Astrocyte (in vitro differentiated cells and primary cell): ENCODE results near the gene GNMT. TPM values are rescaled to one million over a fixed set of nuclear protein-coding genes. Genes with fewer than 3 reads are reported as not detected.

Experiments used
- DNase-seq: peaks from one replicate; pipeline ENCODE4 v3.0.0-alpha.2; 2010; ENCODE audit warnings: low read depth
- FAIRE-seq: peaks from 2 replicates; lab custom pipeline; 2011; peaks lifted over from hg19 to GRCh38; lab: Jason Lieb, UNC
- H2AFZ ChIP-seq: 2 replicates; pipeline ENCODE4 v1.6.0; 2012; ENCODE audit warnings: low read depth, low read length, inconsistent platforms
- H3K27ac ChIP-seq: 2 replicates; pipeline ENCODE4 v1.5.1; 2011; ENCODE audit warnings: low read depth, low read length, inconsistent platforms
- H3K27me3 ChIP-seq: 2 replicates; pipeline ENCODE4 v1.6.0; 2011; ENCODE audit warnings: low read length, inconsistent platforms; ENCODE audit not compliant: insufficient read depth
- H3K36me3 ChIP-seq: 2 replicates; pipeline ENCODE4 v1.5.1; 2011; ENCODE audit warnings: low read length, inconsistent platforms; ENCODE audit not compliant: insufficient read depth
- H3K4me1 ChIP-seq: 2 replicates; pipeline ENCODE4 v1.5.1; 2011; ENCODE audit warnings: low read length, inconsistent platforms; ENCODE audit not compliant: insufficient read depth
- H3K4me2 ChIP-seq: 2 replicates; pipeline ENCODE4 v1.6.0; 2012; ENCODE audit warnings: low read length, inconsistent platforms
- H3K4me3 ChIP-seq: 2 replicates; pipeline ENCODE4 v1.5.1; 2011; ENCODE audit warnings: low read depth, mild to moderate bottlenecking, low read length, inconsistent platforms; ENCODE audit not compliant: insufficient read depth
- H3K79me2 ChIP-seq: 2 replicates; pipeline ENCODE4 v1.6.0; 2012; ENCODE audit warnings: mild to moderate bottlenecking, low read length, inconsistent platforms; ENCODE audit not compliant: insufficient read depth
- H3K9ac ChIP-seq: 2 replicates; pipeline ENCODE4 v1.6.0; 2012; ENCODE audit warnings: mild to moderate bottlenecking, low read length, inconsistent platforms
- H3K9me3 ChIP-seq: 2 replicates; pipeline ENCODE4 v1.5.1; 2012; ENCODE audit warnings: low read depth, mild to moderate bottlenecking, low read length, inconsistent platforms; ENCODE audit not compliant: insufficient read depth
- H4K20me1 ChIP-seq: 2 replicates; pipeline ENCODE4 v1.6.0; 2012; ENCODE audit warnings: low read length, inconsistent platforms; ENCODE audit not compliant: insufficient read depth
- H3K27ac Mint-ChIP-seq: one replicate; pipeline ENCODE4 v1.8.0; 2021; ENCODE audit warnings: mild to moderate bottlenecking, mixed read lengths; ENCODE audit not compliant: unreplicated experiment
- H3K27me3 Mint-ChIP-seq: one replicate; pipeline ENCODE4 v1.8.0; 2021; ENCODE audit warnings: low read depth, mixed read lengths; ENCODE audit not compliant: unreplicated experiment
- H3K36me3 Mint-ChIP-seq: one replicate; pipeline ENCODE4 v1.8.0; 2021; ENCODE audit warnings: low read depth, mixed read lengths; ENCODE audit not compliant: unreplicated experiment
- H3K4me1 Mint-ChIP-seq: one replicate; pipeline ENCODE4 v1.8.0; 2021; ENCODE audit warnings: low read depth, mixed read lengths; ENCODE audit not compliant: unreplicated experiment
- H3K4me3 Mint-ChIP-seq: one replicate; pipeline ENCODE4 v1.8.0; 2021; ENCODE audit warnings: mild to moderate bottlenecking, moderate library complexity, mixed read lengths; ENCODE audit not compliant: unreplicated experiment
- H3K9me3 Mint-ChIP-seq: one replicate; pipeline ENCODE4 v1.8.0; 2021; ENCODE audit warnings: mild to moderate bottlenecking, mixed read lengths; ENCODE audit not compliant: unreplicated experiment
- CTCF ChIP-seq: IDR thresholded peaks from 2 replicates; pipeline ENCODE4 v1.5.1; 2011; ENCODE audit warnings: low read depth, mild to moderate bottlenecking, inconsistent platforms, low read length, moderate library complexity; ENCODE audit not compliant: insufficient read depth
- EZH2 ChIP-seq: IDR thresholded peaks from 2 replicates; pipeline ENCODE4 v1.6.1; 2012; ENCODE audit warnings: mild to moderate bottlenecking, low read length, inconsistent platforms; ENCODE audit not compliant: insufficient read depth
- total RNA-seq: library from RNA; stranded (reverse); gene quantifications from 2 replicates; pipeline ENCODE4 v1.2.1, GENCODE V29; 2021

The GNMT gene
- total RNA-seq, 1 donor from 2014 or later: 0.68 TPM

GRCh38 chr6:42959917-42960242 lies 674 bp upstream of the GNMT start:
- Histone ChIP-seq H3K27ac (no peak overlapping the region), H3K9ac (peak overlapping the region; percentile 23), H4K20me1 (no peaks in the 10 kb centered on the region), H3K79me2 (no peaks in the 10 kb centered on the region), H2AFZ (peak overlapping the region; percentile 73), H3K4me1 (peaks cover 9% of the 10 kb centered on the region), H3K9me3 (no peaks in the 10 kb centered on the region), H3K4me3 (peak overlapping the region; percentile 50), H3K36me3 (no peaks in the 10 kb centered on the region), H3K27me3 (peaks cover 3% of the 10 kb centered on the region), H3K4me2 (peak overlapping the region; percentile 89)
- Mint-ChIP-seq H3K4me1 (no peaks in the 10 kb centered on the region), H3K36me3 (peaks cover 15% of the 10 kb centered on the region), H3K9me3 (no peaks in the 10 kb centered on the region), H3K27me3 (peaks cover 20% of the 10 kb centered on the region), H3K27ac (no peak overlapping the region), H3K4me3 (peak overlapping the region; percentile 47)
- TF ChIP-seq CTCF (no peak), EZH2 (no peak)
- FAIRE-seq (no peak), DNase-seq (no peak)

- H3K36me3 Mint-ChIP-seq: peaks cover 18% of the 10 kb centered on the region
- Histone ChIP-seq H3K4me3 (peak overlapping the region; percentile 50), H3K9ac (peak overlapping the region; percentile 23), H3K4me1 (peaks cover 9% of the 10 kb centered on the region), H3K4me2 (peak overlapping the region; percentile 89), H3K9me3 (no peaks in the 10 kb centered on the region), H3K79me2 (no peaks in the 10 kb centered on the region), H4K20me1 (no peaks in the 10 kb centered on the region), H3K27ac (no peak overlapping the region), H2AFZ (peak overlapping the region; percentile 73), H3K36me3 (no peaks in the 10 kb centered on the region), H3K27me3 (peaks cover 3% of the 10 kb centered on the region)
- H3K27ac Mint-ChIP-seq: no peak overlapping the region
- TF ChIP-seq EZH2 (no peak), CTCF (no peak)
- DNase-seq (no peak), FAIRE-seq (no peak)
- no peaks in the 10 kb centered on the region for H3K9me3 Mint-ChIP-seq
- H3K4me1 Mint-ChIP-seq: no peaks in the 10 kb centered on the region
- peaks cover 20% of the 10 kb centered on the region for H3K27me3 Mint-ChIP-seq
- H3K4me3 Mint-ChIP-seq: no peak overlapping the region
Measured at GRCh38 chr6:42961020-42961470, 491 bp downstream of the GNMT start.

GRCh38 chr6:42962096-42962495 lies 1.5 kb downstream of the GNMT start:
- Histone ChIP-seq H3K36me3 (no peaks in the 10 kb centered on the region), H3K9me3 (no peaks in the 10 kb centered on the region), H3K9ac (no peak overlapping the region), H3K27me3 (peaks cover 3% of the 10 kb centered on the region), H3K27ac (no peak overlapping the region), H3K4me3 (no peak overlapping the region), H3K79me2 (no peaks in the 10 kb centered on the region), H3K4me1 (peaks cover 9% of the 10 kb centered on the region), H4K20me1 (no peaks in the 10 kb centered on the region), H3K4me2 (no peak overlapping the region), H2AFZ (no peak overlapping the region)
- peaks cover 19% of the 10 kb centered on the region for H3K36me3 Mint-ChIP-seq
- DNase-seq (no peak), FAIRE-seq (no peak)
- H3K27ac Mint-ChIP-seq: no peak overlapping the region
- no peaks in the 10 kb centered on the region for H3K9me3 Mint-ChIP-seq
- TF ChIP-seq CTCF (no peak), EZH2 (no peak)
- H3K4me3 Mint-ChIP-seq: no peak overlapping the region
- H3K4me1 Mint-ChIP-seq: no peaks in the 10 kb centered on the region
- peaks cover 20% of the 10 kb centered on the region for H3K27me3 Mint-ChIP-seq
